GM08714 (cell line): ENCODE data around the gene MSH2.

Experiments
- H3K4me3 ChIP-seq: fragments of 200-500 bp; sonication (Bioruptor generic); 2 replicates; pipeline ENCODE4 v1.5.1; 2014; ENCODE audit warnings: mild to moderate bottlenecking, low read length, inconsistent platforms
- ZNF274 ChIP-seq: IDR thresholded peaks from 2 replicates; pipeline ENCODE4 v1.6.1; 2012; ENCODE audit warnings: mild to moderate bottlenecking, low read depth, low read length

Gene MSH2

GRCh38 chr2:47519604-47520301, 116.8 kb downstream of the MSH2 start:
- no peak overlapping the region; the same call in 1 of the 2 replicates for H3K4me3 ChIP-seq
- no peak for TF ChIP-seq ZNF274

GRCh38 chr2:47520302-47520630, 117.3 kb downstream of the MSH2 start:
- H3K4me3 ChIP-seq, result peak overlapping the region; percentile 57; the same call in 1 of the 2 replicates
- no peak for TF ChIP-seq ZNF274

GRCh38 chr2:47520825-47521665, 118.1 kb downstream of the MSH2 start:
- H3K4me3 ChIP-seq, result peak overlapping the region; percentile 57; the same call in 1 of the 2 replicates
- no peak for TF ChIP-seq ZNF274

GRCh38 chr2:47521666-47522285, 118.8 kb downstream of the MSH2 start:
- H3K4me3 ChIP-seq, result peak overlapping the region; percentile 57; the same call in 1 of the 2 replicates
- no peak for TF ChIP-seq ZNF274

GRCh38 chr2:47525167-47525566, 122.2 kb downstream of the MSH2 start:
- H3K4me3 ChIP-seq, result no peak overlapping the region

GRCh38 chr2:47528455-47528854, 125.5 kb downstream of the MSH2 start:
- no peak overlapping the region for H3K4me3 ChIP-seq
- no peak for TF ChIP-seq ZNF274

More at GRCh38 chr2:47525167-47525566, 122.2 kb downstream of the MSH2 start:
- TF ChIP-seq ZNF274, result no peak

GRCh38 chr2:47528874-47529273, 125.9 kb downstream of the MSH2 start:
- TF ChIP-seq ZNF274, result no peak
- H3K4me3 ChIP-seq, result no peak overlapping the region

GRCh38 chr2:47530105-47530760, 127.3 kb downstream of the MSH2 start:
- TF ChIP-seq ZNF274, result no peak
- H3K4me3 ChIP-seq, result no peak overlapping the region

- TF ChIP-seq ZNF274, result no peak
- no peak overlapping the region for H3K4me3 ChIP-seq
Measured at GRCh38 chr2:47531378-47532042, 128.6 kb downstream of the MSH2 start.
